Mucosa of stomach (tissue), 1 donor: Measurements from ENCODE around the gene LTBP3.

Source experiments
- H3K27me3 ChIP-seq: one replicate; pipeline ENCODE4 v1.7.0; 2013; ENCODE audit warnings: mild to moderate bottlenecking, low read length; ENCODE audit not compliant: control insufficient read depth, insufficient read depth
- H3K36me3 ChIP-seq: one replicate; pipeline ENCODE4 v1.7.0; 2013; ENCODE audit warnings: low read length; ENCODE audit not compliant: control insufficient read depth, insufficient read depth
- H3K4me1 ChIP-seq: one replicate; pipeline ENCODE4 v1.7.0; 2013; ENCODE audit warnings: mild to moderate bottlenecking, low read length; ENCODE audit not compliant: control insufficient read depth, insufficient read depth
- H3K4me3 ChIP-seq: one replicate; pipeline ENCODE4 v1.7.0; 2013; ENCODE audit warnings: low read length
- H3K9ac ChIP-seq: one replicate; pipeline ENCODE4 v1.7.0; 2013; ENCODE audit warnings: mild to moderate bottlenecking, low read length, moderate library complexity
- H3K9me3 ChIP-seq: one replicate; pipeline ENCODE4 v1.7.0; 2013; ENCODE audit warnings: mild to moderate bottlenecking, low read length, moderate library complexity; ENCODE audit not compliant: control insufficient read depth
- donor health status: Pancreatic carcinoma.

LTBP3 gene

DNA sequence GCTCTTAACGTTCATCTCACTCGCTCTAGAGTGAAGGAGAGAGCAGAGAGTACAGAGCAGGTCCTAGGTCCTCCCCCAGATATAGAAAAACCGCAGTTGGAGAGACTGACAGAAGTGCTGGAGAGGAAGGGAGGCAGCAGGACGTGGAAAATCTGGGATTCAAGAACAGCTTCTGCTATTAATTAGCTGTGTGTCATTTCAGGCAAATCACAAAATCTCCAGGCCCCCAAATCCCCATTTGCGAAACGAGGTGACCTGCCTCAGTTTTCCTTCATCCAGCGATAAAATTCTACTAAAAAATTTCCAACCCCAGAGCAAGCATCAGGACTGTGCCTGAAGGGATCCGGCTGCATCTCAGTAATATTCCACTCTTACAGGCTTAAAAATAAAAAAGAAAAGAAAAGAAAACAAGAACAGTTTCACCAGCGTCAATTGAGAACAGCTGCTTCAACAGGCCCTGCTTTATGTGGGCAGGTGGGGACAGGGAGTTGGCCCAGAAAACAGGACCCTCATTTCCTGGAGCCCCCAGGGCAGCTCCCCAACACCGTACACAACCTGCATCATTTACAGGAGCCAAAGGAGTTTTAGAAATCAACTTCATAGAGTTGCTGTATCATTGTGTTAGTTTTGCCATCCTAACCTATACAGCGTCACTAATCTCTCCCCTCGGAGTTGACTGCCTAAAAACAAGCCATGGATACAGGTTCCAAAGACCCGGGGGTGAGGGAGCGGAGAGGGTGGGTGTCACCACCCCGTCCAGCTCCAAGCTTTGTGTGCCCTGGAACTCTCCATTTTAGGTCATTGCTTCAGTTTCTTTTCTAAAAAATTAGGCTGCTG lies 61.6 kb downstream of the LTBP3 start:
- Histone ChIP-seq H3K4me1 (peaks cover 45% of the 10 kb centered on the region), H3K9ac (peak overlapping the region; percentile 74), H3K4me3 (peak overlapping the region; percentile 16), H3K27me3 (no peaks in the 10 kb centered on the region), H3K9me3 (no peaks in the 10 kb centered on the region), H3K36me3 (peaks cover 11% of the 10 kb centered on the region)

DNA sequence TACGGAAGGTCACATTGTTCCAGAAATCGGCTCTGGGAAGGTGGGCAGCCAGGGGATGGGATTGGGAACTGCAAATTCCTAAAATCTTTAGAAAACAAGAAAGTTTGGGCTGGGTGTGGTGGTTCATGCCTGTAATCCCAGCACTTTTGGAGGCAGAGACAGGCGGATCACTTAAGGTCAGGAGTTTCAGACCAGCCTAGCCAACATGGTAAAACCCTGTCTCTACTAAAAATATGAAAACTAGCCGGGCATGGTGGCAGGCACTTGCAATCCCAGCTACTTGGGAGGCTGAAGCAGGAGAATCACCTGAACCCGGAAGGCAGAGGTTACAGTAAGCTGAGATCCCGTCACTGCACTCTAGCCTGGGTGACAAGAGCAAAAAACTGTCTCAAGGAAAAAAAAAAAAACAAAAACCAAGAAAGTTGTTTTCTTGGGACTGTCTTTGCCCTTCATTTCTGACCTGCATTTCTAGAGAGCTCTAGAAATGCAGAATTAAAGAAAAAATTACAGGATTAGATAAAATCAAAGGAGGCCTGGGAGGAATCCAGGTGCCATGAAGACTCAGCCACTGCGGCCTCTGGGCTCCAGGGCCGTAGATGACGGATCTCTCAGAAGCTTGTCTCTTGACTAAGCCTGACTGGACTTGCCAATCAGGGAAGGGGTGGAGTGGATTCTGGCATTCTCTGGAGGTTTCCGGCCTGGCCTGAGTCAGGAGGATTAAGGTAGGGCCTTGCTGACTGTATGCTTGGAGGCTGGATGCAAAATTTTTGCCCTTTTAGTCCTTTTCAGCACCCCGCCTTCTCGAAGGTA lies 64.6 kb downstream of the LTBP3 start:
- no peak overlapping the region for H3K4me3 ChIP-seq
- peaks cover 75% of the 10 kb centered on the region for H3K4me1 ChIP-seq

DNA sequence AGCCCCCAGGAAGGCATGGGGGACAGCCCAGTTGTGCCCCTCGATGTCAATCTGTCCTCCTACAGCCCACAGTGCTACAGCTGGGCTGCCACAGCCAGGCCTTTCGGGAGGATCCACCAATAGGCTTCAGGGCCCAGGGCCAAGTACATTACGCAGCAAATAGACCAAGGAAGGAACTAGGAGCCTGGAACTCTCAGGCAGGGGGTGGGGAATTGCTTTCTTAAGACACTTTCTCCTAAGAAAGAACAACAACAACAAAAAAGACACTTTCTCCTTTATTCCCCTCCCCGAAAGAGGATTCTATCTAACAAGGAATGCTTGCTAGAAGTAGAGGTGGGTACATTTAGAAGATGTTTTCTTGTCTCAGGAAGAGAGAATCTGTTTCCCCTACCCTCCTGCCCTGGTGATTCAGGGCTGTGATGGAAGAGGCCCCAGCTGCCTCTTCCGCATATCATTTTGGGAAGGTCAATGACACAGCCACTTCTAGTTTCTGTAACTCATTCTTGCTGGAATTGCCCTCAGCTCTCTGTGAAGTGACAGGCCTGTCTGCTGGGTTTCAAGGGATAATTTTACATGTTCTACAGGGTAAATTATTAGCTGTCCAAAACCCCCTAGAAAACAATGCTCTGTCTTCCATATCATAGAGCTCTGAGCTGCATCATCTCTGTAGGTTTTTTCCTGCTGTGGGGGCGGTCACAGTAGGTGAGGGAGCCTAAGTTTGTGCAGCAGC lies 65.4 kb downstream of the LTBP3 start:
- Histone ChIP-seq H3K9ac (peak overlapping the region; percentile 30), H3K36me3 (no peaks in the 10 kb centered on the region), H3K9me3 (no peaks in the 10 kb centered on the region), H3K27me3 (no peaks in the 10 kb centered on the region), H3K4me3 (no peak overlapping the region), H3K4me1 (peaks cover 83% of the 10 kb centered on the region)

More for the DNA sequence above, 64.6 kb downstream of the LTBP3 start:
- H3K27me3 ChIP-seq: no peaks in the 10 kb centered on the region
- no peaks in the 10 kb centered on the region for H3K36me3 ChIP-seq
- H3K9me3 ChIP-seq: no peaks in the 10 kb centered on the region
- H3K9ac ChIP-seq: peak overlapping the region; percentile 30

DNA sequence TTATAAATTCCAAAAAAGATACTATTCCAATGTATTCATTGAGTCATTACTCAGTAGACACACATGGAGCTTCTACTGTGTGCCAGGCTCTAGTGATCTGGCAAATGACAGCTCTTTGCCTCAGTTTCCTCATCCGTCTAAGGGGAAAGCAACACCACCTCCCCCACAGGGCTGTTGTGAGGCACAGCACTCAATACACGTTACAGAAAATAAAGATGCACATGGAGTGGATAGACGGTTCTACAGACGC lies 65.8 kb downstream of the LTBP3 start:
- H3K4me1 ChIP-seq: peaks cover 84% of the 10 kb centered on the region
- no peaks in the 10 kb centered on the region for H3K36me3 ChIP-seq
- H3K9ac ChIP-seq: peak overlapping the region; percentile 30
- H3K27me3 ChIP-seq: no peaks in the 10 kb centered on the region
- no peaks in the 10 kb centered on the region for H3K9me3 ChIP-seq
- H3K4me3 ChIP-seq: no peak overlapping the region

DNA sequence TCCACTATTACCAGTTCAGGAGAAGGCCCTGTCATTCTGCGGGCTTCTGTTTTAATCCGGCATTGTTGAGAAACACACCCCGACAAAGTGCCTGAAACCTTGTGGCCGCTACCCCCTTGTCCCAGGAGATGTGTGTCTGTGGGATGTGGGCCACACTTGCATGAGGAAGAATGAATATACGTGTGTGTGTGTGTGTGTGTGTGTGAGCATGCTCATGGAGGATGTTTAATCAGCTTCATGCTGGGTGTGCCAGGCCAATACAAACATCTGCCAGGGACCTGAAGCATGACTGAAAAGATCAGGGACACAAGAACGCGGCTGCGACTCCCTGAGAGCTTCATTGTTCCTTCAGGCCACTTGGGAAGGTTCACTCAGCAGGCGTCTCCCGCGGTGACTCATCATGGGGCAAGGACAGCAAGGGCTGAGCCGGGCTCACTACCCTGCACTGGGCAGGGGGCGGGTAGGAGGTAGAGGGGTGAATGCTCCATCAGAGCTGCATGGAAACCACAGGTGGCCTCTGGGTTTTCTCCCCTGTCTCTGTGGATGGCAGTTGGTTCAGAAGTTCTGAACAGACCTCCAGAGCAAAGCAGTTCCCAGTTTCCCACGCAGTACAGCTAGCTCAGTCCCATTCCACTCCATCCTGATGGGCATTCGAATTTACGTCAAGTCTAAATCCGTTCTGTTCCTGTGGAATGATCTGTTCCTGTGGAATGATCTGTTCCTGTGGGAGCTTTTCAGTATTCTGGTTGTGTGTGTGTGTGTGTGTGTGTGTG lies 66.4 kb downstream of the LTBP3 start:
- Histone ChIP-seq H3K4me1 (peaks cover 85% of the 10 kb centered on the region), H3K36me3 (no peaks in the 10 kb centered on the region), H3K4me3 (no peak overlapping the region), H3K9me3 (no peaks in the 10 kb centered on the region), H3K27me3 (no peaks in the 10 kb centered on the region), H3K9ac (peak overlapping the region; percentile 30)

DNA sequence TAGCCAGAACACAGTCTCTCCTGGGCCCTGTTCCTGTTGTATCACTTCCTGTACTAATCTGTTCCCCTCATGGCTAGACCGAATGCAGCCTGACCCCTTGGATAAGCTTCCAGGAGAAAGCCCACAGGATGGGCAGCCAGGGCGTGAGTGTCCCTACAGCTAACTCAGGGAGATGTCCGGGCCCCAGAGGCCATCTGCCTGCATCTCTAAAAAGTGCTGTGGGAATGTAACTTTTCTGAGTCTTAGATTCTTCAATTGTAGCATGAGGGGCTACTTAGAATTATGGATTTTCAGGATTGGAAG lies 67.0 kb downstream of the LTBP3 start:
- H3K9me3 ChIP-seq: no peaks in the 10 kb centered on the region
- no peaks in the 10 kb centered on the region for H3K27me3 ChIP-seq
- no peak overlapping the region for H3K4me3 ChIP-seq
- peaks cover 82% of the 10 kb centered on the region for H3K4me1 ChIP-seq
- H3K9ac ChIP-seq: peak overlapping the region; percentile 30
- H3K36me3 ChIP-seq: no peaks in the 10 kb centered on the region

DNA sequence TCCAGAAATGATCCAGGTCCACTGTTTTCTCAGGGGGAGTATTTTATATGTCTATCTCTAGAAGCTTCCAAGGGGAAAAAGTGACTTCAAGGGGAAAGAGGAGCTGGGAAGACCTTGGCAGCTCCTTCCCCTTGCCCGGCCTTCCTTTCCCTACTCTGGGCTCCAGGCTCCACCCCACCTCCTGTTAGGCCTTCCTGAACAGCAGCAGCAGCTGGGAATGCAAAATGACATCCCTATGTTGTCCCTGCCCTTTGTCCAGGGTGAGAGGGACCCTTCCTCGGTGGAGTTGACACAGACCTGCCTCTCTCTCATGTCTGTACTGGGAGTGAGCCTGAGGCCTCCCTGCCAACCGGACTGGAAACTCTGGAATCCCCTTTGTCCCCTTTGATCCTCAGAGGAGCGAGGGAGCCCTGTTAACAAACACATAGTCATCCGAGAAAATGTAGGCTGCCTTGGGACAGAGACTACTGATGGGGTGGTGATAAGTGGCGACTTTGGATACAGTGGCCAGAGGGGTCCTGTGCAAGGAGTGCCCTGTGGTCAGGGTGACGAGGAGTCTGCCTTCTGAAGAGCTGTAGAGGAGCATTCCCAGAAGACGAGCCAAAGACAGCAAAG lies 68.3 kb downstream of the LTBP3 start:
- Histone ChIP-seq H3K4me3 (no peak overlapping the region), H3K4me1 (peaks cover 94% of the 10 kb centered on the region), H3K27me3 (no peaks in the 10 kb centered on the region), H3K36me3 (no peaks in the 10 kb centered on the region), H3K9ac (peak overlapping the region; percentile 38), H3K9me3 (no peaks in the 10 kb centered on the region)

DNA sequence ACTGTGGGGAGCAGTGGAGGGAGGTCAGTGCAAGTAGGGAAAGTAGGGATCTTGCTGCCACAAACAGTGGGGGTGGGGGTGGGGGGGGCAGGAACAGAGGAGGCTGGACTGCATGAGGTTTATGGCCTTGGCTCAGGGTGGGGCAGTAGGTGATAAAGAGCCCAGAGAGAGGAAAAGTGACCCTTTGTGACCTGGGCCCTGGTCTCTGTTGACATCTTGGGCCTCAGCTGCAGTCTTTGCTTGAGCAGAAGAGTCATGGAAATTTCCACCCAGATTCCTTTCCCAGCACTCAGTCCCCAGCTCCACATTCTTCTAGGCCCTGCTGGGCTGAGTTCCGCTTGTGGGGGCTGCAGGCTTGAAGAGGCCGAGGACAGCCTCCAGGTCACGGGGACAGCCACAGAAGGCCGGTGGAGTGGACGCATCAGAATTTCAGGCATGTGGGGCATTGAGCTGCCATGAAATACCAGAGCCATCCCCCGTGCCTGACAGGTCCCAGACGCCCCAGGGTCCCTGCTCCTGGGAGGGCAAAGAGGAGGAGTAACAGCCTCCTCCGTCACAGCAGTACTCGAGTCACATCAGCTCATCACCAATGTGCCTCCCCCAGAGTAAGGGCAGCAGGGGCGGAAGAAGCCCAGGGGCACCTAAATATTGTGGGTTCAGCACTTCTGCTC lies 69.0 kb downstream of the LTBP3 start:
- no peak overlapping the region for H3K4me3 ChIP-seq
- no peaks in the 10 kb centered on the region for H3K36me3 ChIP-seq
- H3K4me1 ChIP-seq: peaks cover 89% of the 10 kb centered on the region
- H3K9ac ChIP-seq: peak overlapping the region; percentile 71
- no peaks in the 10 kb centered on the region for H3K9me3 ChIP-seq
- no peaks in the 10 kb centered on the region for H3K27me3 ChIP-seq
